Esophagus muscularis mucosa (tissue), 4 donors: ENCODE results near the gene CHRDL2. TPM values are rescaled to one million over a fixed set of nuclear protein-coding genes. Genes with fewer than 3 reads are reported as not detected.
A peak's percentile ranks its signal among the peaks of the same experiment; 100 is the strongest.

Experiments
- DNase-seq: peaks from one replicate; pipeline ENCODE4 v3.0.0-alpha.2; 2017; ENCODE audit errors: extremely low spot score
- H3K27ac ChIP-seq, 4 donors: fragments of 200-600 bp; sonication (generic); replicated peaks in 1 of 4; 1 replicate in 3 of 4; 2 replicates in 1 of 4; pipeline ENCODE4 v1.5.1; 2016 to 2019; ENCODE audit warnings: mild to moderate bottlenecking in 1 of 4
- H3K27me3 ChIP-seq, 4 donors: fragments of 200-600 bp; sonication (generic); one replicate each; pipeline versions ENCODE4 v1.5.1 to v1.6.0; 2016 to 2019
- H3K36me3 ChIP-seq, 4 donors: fragments of 200-600 bp; sonication (generic); one replicate each; pipeline ENCODE4 v1.5.1; 2016 to 2019
- H3K4me1 ChIP-seq, 4 donors: fragments of 200-600 bp; sonication (generic); one replicate each; pipeline ENCODE4 v1.5.1; 2016 to 2019
- H3K4me3 ChIP-seq, 4 donors: fragments of 200-600 bp; sonication (generic); 1 replicate in 2 of 4; 2 replicates in 2 of 4; pipeline ENCODE4 v1.5.1; 2016 to 2019; ENCODE audit warnings: mild to moderate bottlenecking in 4 of 4, moderate library complexity in 1 of 4
- H3K9me3 ChIP-seq, 4 donors: fragments of 200-600 bp; sonication (generic); 1 replicate in 3 of 4; 2 replicates in 1 of 4; pipeline ENCODE4 v1.5.1; 2016 to 2019
- CTCF ChIP-seq, 3 experiments: fragments of 200-600 bp in 2 of 3; fragments of 450-650 bp in 1 of 3; sonication (generic) in 2 of 3; IDR thresholded peaks; one replicate each; pipeline ENCODE4 v1.5.1; 2017 to 2019; ENCODE audit warnings: antibody characterized with exemption in 3 of 3, mild to moderate bottlenecking in 2 of 3, moderate library complexity in 1 of 3
- EP300 ChIP-seq: sonication (generic); formaldehyde crosslinking; IDR thresholded peaks from one replicate; pipeline ENCODE4 v1.6.1; 2017; ENCODE audit warnings: antibody characterized with exemption
- POLR2A ChIP-seq: fragments of 450-650 bp; IDR thresholded peaks from one replicate; pipeline ENCODE4 v1.6.1; 2017; ENCODE audit warnings: antibody characterized with exemption, moderate library complexity, mild to moderate bottlenecking, low read depth
- POLR2AphosphoS5 ChIP-seq, 2 donors: sonication (generic); formaldehyde crosslinking; IDR thresholded peaks; one replicate each; pipeline ENCODE4 v1.6.1; 2017; ENCODE audit warnings: antibody characterized with exemption in 2 of 2
- WGBS: methylation state at CpG from one replicate; pipeline ENCODE4 v1.1.5; 2018; 5-methylcytosine and 5-hydroxymethylcytosine counted together
- intact Hi-C: fragments of 100-400 bp; cut with DNase I; formaldehyde crosslinking; loops from one replicate; pipeline ENCODE4 v1.15.1; 2023
- total RNA-seq, 4 donors: library from RNA; depleted of rRNA; stranded (reverse); fragments of >200 nt; gene quantifications; one replicate each; pipeline versions ENCODE4 v1.1.0 to v1.2.1, GENCODE V29; 2016

Gene CHRDL2
- total RNA-seq, 4 donors from 2014 or later = 0.40 to 0.50 TPM; not detected in 2

DNA sequence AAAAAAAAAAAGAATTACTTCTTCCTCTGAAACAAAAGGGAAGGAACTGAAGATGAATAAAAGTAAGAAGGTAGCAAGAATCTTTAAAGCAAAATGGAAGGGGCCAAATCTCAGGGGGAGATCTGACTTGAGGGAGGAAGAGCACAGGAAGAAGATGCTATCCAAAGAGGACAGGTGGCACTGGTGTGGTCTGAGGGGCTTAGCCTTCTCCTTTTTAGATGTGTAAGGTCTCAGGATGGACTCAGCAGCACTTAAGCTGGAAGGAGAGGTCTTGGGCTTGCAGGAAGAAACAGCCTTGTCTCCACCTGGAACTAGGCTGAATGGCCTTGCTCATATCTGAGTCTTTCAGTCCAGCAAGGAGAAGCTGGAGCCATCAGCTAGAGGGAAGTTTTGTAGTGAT, 12.4 kb upstream of the CHRDL2 start:
- peaks cover 5 to 32% (median 26%) of the 10 kb centered on the region in 4 donors for H3K4me1 ChIP-seq
- no peak overlapping the region for H3K4me3 ChIP-seq
- peak; percentile 8 for DNase-seq
- H3K27ac ChIP-seq = no peak overlapping the region
- TF ChIP-seq POLR2AphosphoS5 (IDR thresholded peaks at IDR 0.05) (no peak), EP300 (no peak), POLR2A (no peak), CTCF (IDR thresholded peaks at IDR 0.05) (no peak)
- intact Hi-C loops = loop anchor here (10.0 kb wide), 1 partner anchor 349 kb away; the partner anchor contains the start of gene PGM2L1
- no peaks in the 10 kb centered on the region for H3K27me3 ChIP-seq
- no peaks in the 10 kb centered on the region for H3K9me3 ChIP-seq
- no peaks in the 10 kb centered on the region for H3K36me3 ChIP-seq

DNA sequence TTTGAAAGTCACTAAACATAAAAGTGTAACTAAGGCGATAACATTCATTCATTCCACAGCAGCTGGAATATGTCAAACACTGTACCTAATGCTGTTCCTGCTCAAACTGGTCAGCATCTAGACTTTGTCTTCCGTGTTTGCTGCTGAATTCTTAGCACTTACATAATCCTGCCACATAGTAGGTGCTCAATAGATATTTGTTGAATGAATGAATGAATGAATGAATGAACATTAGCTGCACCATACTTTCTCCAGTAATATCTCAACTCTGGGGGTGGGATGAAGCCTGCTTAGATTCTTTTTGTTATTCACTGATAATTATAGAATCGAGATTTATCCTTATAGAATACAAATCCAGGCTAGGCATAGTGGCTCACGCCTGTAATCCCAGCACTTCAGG, 10.8 kb upstream of the CHRDL2 start:
- Histone ChIP-seq H3K9me3 (no peaks in the 10 kb centered on the region), H3K4me3 (no peak overlapping the region), H3K36me3 (no peaks in the 10 kb centered on the region), H3K27me3 (no peaks in the 10 kb centered on the region), H3K27ac (no peak overlapping the region), H3K4me1 (peaks cover 0 to 18% (median 15%) of the 10 kb centered on the region in 4 donors)
- 72% methylated on average over 4 of the region's 4 CpGs for WGBS
- no peak for DNase-seq
- intact Hi-C loops = loop anchor here (10.0 kb wide), 1 partner anchor 347 kb away; the partner anchor contains the start of gene PGM2L1
- TF ChIP-seq CTCF (IDR thresholded peaks at IDR 0.05) (no peak), POLR2AphosphoS5 (IDR thresholded peaks at IDR 0.05) (no peak), POLR2A (no peak), EP300 (no peak)

- intact Hi-C loops = loop anchor here (5.0 to 10.0 kb wide), 3 partner anchors 245 to 345 kb away; partner anchors contain the start of genes LIPT2 and PGM2L1
- Histone ChIP-seq H3K4me1 (peaks cover 0 to 18% (median 14%) of the 10 kb centered on the region in 4 donors), H3K27me3 (peaks cover 0 to under 1% (median 0%) of the 10 kb centered on the region in 4 donors), H3K4me3 (no peak overlapping the region), H3K36me3 (no peaks in the 10 kb centered on the region), H3K9me3 (no peaks in the 10 kb centered on the region), H3K27ac (no peak overlapping the region)
- DNase-seq = no peak
- 20% methylated on average over 8 of the region's 8 CpGs for WGBS
- TF ChIP-seq CTCF (IDR thresholded peaks at IDR 0.05) (peak; percentile 91 to 94 (median 93)), EP300 (no peak), POLR2A (no peak)
Observed at GRCh38 chr11:74739546-74740270, 8.5 kb upstream of the CHRDL2 start.

DNA sequence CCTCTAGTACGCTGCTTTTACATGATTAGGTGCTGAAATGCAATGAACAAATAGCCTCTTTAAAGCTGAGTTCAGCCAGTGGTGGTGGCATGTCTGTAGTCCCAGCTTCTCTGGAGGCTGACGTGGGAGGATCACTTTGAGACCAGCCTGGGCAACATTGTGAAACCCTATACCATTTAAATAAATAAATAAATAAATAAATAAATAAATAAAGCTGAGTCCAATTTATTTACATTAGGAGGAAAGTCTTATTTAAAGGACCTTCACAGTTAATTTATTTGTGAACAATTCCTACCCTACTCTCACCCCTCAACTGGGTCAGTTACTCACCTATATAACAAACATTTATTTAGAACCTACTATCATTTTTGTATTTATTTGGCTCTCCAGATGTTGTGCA, 4.8 kb upstream of the CHRDL2 start:
- no peaks in the 10 kb centered on the region for H3K36me3 ChIP-seq
- intact Hi-C loops = loop anchor here (5.0 to 10.0 kb wide), 2 partner anchors 241 to 284 kb away; partner anchors contain the start of gene LIPT2
- no peak overlapping the region for H3K27ac ChIP-seq
- no peak for DNase-seq
- no peaks in the 10 kb centered on the region for H3K9me3 ChIP-seq
- peaks cover 6 to 19% (median 14%) of the 10 kb centered on the region in 4 donors for H3K4me1 ChIP-seq
- peaks cover 0 to 35% (median 7%) of the 10 kb centered on the region in 4 donors for H3K27me3 ChIP-seq
- WGBS = 95% methylated on average over 2 of the region's 2 CpGs
- no peak overlapping the region for H3K4me3 ChIP-seq
- no peak for TF ChIP-seq CTCF (IDR thresholded peaks at IDR 0.05)
- no peak for TF ChIP-seq POLR2AphosphoS5 (IDR thresholded peaks at IDR 0.05)
- no peak for TF ChIP-seq POLR2A
- TF ChIP-seq EP300 = no peak
